CD4-positive, alpha-beta T cell treated with Interleukin-6 at 100 ng/mL for 8 hours (primary cell): ENCODE data around the gene IST1.
A peak's percentile ranks its signal among the peaks of the same experiment; 100 is the strongest.
"Not testable (repeated sequence)": the region's sequence is repeated elsewhere in the genome, so short reads cannot be mapped to it uniquely, and the experiment has no call there.

Experiments
- DNase-seq: peaks from one replicate; pipeline ENCODE4 v3.0.0-alpha.2; 2020; ENCODE audit warnings: mixed read lengths, low spot score

The IST1 gene

DNA sequence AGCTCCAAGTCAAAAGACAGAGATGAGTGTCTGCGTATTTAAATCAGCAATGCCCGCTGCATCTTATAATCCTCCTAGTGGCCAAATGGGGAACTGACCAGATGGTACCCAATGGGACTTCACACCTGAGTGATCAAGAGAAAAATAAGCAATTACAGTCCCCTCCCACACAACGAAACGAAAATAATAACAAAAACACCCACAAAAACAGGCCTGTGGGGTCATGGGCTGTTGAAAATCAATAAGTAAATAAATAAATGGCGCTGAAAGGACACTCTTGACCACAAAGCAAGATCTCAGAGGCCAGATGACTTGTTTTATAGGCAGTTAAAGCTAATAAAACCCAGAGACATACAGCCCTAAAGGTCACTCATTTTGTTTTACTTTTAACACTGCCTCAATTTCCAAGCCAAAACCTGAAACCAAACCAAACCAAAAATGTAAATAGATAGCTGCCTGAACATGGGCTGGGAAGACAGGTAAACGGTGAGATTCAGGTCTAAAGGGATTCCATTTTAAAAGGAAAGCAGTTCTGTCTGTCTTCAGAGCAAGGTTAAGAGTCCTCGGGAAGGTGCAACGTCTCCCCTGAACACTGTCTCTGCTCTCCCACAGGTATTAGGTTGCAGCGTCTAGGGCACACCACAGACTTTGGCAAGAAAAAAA is 12.7 kb upstream of the IST1 start:
- DNase-seq: peak; percentile 84

DNA sequence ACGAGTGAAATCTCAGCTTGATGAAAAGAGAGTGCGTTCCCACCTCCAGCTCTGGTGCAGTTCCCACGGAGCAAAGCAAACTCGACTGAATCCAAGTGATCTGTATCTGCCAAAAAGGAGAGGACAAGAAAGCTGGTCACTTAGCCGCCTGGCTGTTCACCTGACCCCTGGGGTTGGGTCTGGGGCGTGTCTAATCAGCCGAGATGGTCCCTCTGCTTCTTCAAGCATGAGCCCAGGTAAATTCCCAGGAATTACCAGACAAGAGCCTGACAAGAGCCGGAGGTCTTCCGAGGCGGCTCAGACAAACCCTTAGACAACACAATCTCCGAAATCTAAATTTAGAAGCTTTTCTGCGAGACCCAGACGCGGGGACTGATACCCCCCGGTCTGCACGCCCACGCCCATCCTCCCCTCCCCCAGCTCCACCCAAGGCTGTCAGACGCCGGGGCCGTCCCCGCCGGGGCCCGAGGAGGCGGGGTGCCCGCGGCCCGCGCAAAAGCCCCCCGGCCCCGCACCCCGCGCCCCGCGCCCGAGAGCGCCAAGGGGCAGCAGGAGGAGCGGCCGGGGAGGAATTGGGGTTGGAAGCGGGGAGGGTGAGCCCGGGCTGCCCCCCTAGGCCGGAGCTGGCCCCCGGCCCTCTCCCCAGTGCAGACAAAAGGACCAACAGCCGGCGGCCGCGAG is 12.0 kb upstream of the IST1 start:
- peak; percentile 36 for DNase-seq

DNA sequence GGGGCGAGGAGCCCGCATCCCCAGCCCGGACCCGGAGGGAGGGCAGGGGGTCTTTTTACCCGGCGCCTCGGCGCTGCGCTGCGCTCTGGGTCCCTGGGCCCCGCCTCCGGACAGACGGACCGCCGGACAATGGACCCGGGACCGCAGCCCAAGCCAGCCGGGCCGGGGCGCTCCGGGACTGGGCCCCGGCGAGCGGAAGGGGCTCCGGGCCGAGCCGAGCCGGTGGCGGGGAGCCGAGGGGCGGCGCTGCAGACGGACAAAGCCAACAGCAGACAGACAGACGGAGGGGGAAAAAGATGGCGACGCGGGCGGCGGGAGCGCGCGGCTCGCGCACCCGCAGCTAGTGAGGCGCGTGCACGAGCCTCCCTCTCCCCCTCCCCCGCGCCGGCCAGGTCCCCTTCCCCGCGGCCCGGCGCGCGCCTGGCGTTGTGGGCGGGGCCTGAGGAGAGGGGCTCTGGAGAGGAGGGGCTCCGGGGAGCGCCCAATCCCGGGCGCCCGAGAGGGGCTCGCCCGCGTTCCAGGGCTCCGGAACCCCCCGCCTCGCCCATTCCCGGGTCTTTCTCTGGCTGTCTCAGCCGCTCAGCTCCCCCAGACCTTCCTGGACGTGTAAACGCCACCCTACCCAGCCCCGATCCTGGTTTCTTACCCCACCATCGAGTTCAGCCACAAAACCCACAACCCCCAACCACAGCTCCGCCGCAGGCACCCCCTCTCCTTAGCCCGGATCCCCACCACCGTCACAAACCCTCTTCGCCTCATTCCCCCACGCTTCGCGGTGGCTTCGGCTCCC is 11.3 kb upstream of the IST1 start, which contains the start of gene ZNF821:
Gene ZNF821 (minus strand): TSS at position 334 of the 790 bp plus-strand sequence. CDS start 4,236 bp downstream, outside the sequence.
- peak; percentile 62 for DNase-seq

DNA sequence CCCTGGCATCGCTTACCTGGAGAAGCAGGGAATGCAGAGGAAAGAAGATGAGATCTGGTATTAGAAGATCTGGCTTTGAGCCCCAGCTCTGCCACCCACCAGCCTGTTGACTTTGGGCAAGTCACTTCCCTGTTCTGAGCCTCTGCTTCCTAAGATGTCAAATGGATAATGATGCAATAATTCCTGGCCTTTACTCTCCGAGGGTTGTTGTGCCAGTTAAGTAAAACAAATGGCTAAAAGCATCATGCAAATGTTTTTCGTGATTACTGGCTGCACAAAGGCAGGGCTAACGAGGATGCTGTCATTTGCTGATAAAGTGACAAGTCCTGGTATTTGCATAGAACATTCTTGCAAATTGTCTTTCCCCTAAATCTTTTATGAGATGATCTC is 10.1 kb upstream of the IST1 start:
- no peak for DNase-seq

DNA sequence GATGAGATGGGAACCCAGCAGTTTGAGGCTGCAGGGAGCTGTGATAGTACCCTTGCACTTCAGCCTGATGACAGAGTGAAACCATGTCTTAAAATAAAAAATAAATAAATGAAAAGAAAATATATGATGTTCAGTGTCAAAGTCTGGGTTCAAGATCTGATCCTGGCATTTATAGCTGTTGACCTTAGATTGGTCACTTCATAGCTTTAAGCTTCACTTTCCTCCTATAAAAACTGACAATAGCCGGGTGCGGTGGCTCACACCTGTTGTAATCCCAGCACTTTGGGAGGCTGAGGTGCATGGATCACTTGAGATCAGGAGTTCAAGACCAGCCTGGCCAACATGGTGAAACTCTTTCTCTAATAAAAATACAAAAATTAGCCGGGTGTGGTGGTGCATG is 6.2 kb upstream of the IST1 start:
- no peak for DNase-seq

DNA sequence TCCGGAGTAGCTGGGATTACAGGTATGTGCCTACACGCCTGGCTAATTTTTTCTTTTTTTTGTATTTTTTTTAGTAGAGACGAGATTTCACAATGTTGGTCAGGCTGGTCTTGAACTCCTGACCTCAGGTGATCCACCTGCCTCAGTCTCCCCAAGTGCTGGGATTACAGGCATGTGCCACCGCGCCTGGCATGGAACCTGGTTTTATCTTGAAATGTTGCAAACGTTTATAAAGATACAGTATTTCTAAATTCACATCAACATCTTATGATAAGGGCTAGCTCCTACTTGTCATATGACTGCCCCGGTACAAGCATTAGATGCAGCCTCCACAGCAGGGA is 1.5 kb upstream of the IST1 start:
- DNase-seq: no peak

DNA sequence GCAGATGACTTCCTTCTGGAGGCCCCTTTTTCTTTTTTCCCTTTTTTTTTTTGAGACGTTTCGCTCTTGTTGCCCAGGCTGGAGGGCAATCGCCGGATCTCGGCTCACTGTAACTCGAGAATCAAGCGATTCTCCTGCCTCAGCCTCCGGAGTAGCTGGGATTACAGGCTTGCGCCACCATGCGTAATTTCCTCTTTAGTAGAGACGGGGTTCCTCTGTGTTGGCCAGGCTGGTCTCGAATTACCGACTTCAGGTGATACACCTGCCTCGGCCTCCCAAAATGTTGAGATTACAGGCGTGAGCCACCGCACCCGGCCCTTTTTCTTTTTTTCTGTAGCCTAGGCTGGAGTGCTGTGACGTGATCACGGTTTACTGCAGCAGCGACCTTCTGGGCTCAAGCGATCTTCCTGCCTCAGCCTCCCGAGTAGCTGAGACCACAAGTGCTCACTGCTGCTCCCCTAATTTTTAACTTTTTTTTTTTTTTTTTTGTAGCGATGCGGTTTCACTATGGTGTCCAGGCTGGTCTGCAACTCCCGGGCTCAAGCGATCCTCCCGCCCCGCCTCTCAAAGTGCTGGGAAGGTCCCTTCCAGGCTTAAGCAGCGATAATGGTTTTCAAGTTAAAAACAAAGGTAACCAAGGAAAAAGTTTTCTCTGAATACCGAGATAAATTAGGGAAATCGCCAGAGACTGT is 956 bp upstream of the IST1 start:
- DNase-seq: peak; percentile 44

DNA sequence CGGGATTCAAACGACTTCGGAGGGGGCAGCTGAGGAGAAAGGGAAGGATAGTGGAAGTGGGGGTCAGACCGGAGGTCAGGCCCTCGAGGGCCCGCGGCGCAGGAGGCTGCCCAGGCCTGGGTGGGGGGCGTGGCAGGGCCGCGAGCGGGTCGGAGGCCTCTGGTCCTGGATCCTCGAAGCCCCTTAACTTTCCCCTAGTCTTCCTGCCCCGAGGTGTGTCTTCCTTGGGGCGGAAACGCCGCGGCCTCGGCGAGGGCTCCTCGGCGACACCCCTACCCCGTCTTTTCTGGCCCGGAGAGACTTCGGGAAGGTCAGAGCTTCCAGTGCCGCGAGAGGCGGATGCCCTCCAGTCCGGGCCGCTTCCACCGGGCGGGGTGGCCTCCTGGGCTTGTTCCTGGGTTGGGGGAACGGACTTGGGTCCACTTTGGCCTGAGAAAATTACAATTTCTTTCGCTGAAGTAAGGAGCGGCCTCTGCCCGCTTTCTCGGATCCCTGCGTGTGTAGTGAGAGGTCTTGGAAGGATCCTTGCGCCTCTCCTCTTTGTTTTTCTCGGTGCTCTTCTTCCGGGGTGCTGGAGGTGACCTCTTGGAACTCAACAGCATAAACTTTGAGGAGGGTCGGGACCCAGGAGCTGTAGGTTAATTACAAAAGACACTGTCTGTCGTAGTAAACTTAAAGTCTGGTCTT is 491 bp downstream of the IST1 start:
- DNase-seq: peak; percentile 22

DNA sequence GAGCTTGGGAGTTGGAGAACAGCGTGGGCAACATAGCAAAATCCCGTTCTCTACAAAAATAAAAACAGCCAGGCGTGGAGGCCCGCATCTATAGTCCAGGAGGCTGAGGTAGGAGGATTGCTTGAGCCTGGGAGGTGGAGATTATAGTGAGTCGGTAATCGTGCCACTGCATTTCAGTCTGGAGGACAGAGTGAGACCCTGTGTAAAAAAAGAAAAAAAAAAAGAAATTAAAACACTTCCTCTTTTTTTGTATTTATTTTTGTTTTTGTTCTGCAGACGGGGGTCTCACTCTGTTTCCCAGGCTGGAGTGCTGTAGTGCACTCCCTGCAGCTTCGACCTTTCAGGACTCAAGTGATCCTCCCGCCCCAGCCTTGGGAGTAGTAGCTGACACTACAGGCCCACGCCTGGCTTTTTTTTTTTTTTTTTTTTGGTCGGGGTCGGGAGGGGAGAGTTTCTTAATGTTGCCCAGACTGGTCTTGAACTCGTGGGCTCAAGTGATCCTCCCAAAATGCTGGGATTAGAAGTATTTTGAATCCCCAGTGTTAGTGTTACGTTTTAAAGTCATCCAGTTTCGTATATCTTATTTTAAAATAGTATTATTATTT is 1.5 kb downstream of the IST1 start:
- no peak for DNase-seq

DNA sequence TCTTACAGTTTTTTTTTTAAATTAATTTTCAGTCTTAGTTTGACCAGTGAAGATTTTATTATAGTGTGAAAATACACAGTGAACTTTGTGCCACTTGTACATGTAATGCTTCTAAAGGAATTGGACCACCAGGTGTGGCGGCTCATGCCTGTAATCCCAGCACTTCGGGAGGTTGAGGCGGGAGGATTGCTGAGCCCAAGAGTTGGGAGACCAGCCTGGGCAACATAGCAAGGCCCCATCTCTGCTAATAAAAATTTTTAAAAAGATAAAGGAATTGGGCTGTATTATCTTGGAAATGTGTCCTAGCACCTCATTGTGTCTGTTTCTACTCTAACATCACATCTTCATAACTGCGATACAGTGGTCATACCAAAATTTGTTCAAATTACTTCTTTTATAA is 3.8 kb downstream of the IST1 start:
- no peak for DNase-seq

DNA sequence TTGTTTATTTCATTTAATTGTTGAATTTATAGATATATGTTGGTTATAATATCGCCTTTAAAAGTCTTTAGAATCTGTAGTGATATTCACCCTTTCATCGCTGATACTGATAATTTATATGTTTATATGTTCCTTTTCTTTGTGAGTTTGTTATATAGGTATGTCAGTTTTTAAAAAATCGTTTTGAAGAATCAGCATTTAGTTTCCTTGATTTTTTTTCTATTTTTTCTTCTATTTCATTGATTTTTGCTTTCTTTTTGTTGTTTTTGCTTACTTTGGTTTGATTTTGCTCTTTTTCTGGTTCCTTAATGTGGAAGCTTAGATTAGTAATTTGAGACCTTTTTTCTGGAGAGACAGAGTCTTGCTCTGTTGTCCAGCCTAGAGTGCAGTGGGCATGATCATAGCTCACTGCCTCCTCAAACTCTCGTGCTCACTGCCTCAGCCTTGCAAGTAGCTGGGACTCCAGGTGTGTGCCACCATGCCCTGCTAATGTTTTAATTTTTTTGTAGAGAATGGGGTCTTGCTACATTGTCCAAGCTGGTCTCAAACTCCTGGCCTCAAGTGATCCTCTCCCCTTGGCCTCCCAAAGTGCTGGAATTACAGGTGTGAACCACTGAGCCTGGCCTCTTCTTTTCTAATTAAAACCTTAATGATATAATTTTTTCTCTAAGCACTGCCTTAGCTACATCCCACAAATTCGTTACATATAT is 7.5 kb downstream of the IST1 start:
- no peak for DNase-seq

DNA sequence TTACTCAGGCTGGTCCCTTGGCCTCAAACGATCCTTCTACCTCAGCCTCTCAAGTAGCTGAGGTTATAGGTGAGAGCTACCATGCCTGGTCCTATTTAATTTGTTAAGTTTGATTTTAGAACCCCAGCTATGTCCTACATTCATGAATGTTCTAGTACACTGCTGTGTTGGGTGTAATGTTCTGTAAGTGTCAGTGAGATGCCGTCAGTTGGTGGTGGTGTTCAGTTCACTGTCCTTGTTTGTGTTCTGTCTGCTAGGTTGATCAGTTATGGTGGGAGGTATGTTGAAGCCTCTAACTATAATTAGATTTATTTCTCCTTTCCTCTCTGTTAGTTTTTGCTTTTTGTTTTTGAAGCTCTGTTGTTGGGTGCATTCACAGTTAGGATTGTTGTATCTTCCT is 8.3 kb downstream of the IST1 start:
- DNase-seq: no peak

DNA sequence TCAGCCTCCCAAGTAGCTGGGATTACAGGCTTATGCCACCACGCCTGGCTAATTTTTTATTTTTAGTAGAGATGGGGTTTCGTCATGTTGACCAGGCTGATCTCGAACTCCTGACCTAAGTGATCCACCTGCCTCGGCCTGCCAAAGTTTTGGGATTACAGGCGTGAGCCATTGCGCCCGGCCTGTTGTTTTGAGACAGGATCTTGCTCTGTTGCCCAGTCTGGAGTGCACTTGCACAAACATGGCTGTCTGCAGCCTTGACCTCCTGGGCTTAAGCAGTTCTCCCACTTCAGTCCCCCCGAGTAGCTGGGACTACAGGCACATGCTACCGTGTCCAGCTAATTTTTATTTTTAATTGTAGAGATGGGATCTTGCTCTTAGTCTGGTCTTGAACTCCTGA is 8.9 kb downstream of the IST1 start:
- DNase-seq: no peak

DNA sequence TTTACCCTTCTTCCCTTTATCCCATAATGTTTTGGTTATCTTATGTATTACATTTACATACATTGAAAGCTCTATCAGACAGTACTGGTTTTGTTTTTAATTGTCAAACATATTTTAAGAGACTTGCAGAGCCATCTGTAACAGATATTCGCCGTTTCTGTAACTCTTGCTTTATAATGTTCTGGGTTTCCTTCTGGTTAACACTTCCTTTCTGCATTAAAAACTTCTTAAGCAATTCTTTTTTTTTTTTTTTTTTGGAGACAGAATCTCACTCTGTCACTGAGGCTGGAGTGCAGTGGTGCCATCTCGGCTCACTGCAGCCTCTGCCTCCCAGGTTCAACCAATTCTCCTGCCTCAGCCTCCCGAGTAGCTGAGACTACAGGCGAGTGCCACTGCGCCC is 10.4 kb downstream of the IST1 start:
- not testable (repeated sequence) for DNase-seq

DNA sequence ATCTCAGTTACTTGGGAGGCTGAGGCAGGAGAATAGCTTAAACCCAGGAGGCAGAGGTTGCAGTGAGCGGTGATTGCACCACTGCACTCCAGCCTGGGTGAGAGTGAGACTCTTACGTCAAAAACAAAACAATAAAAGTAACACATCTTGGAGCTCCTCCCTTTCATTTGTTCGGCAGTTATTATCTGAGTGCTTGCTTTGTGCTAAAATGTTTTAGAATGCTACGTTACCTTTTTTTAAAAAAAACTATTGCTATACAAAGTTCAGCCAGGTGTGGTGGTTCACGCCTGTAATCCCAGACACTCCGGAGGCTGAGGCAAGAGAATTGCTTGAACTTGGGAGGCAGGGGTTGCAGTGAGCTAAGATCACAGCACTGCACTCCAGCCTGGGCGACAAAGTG is 15.8 kb downstream of the IST1 start:
- DNase-seq: no peak

DNA sequence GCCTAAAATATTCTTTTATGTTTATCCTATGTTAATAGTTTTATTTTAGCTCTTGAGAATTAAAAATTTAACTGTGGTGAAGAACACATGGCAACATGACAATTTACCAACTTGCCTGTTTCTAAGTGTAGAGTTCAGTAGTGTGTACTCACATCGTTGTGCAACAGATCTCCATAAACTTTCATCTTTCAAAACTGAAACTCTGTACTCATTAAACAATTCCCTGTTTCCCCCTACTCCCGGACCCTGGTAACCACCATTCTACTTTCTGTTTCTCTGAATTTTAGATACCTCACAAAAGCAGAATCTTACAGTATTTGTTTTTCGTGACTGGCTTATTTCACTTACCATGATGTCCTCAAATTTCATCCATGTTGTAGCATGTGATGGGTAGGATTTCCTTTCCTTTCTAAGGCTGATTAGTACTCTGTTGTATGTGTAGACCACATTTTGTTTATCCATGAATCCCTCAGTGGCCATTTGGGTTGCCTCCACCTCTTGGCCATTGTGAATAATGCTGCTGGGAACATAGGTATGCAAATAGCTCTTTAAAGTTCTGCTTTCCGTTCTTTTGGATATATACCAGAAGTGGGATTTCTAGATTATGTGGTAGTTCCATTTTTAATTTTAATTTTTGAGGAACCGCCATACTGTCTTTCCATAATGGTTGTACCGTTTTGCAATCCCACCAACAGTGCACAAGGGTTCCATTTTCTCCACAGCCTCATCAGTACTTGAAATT is 17.4 kb downstream of the IST1 start:
- no peak for DNase-seq

DNA sequence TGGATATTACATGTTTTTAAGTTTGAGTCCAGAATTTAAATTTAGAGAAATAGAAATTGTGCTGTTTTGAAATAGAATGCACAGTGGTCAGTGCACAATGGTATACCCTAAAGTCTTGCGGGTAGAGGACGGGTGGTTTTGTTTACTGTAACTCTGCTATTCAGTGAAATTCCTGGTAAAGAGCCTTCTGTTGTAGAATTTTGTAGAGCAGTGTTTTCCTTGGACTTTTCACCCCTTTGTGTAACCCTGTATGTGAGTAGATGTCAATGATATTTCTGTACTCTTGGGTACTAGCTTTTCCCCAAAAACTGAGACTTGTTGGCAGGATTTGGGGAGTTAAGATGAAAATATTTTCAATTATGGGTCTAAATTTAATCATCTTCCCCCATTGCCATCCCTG is 19.5 kb downstream of the IST1 start:
- DNase-seq: no peak

DNA sequence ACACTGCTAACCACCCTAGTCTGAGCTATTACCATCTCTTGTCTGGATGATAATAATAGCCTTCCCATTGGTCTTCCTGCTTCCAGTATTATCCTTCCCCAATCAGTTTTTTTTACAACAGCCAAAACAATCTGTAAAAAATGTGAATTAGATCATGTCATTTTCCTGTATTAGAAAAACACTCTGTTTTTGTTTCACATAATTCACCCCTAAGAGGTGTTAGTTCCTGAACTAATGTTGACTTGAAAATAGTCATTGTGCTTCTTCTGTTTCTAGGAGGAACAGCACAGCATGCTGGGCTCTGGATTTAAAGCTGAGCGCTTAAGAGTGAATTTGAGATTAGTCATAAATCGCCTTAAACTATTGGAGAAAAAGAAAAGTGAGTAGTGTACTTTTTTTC is 20.0 kb downstream of the IST1 start:
- DNase-seq: no peak

DNA sequence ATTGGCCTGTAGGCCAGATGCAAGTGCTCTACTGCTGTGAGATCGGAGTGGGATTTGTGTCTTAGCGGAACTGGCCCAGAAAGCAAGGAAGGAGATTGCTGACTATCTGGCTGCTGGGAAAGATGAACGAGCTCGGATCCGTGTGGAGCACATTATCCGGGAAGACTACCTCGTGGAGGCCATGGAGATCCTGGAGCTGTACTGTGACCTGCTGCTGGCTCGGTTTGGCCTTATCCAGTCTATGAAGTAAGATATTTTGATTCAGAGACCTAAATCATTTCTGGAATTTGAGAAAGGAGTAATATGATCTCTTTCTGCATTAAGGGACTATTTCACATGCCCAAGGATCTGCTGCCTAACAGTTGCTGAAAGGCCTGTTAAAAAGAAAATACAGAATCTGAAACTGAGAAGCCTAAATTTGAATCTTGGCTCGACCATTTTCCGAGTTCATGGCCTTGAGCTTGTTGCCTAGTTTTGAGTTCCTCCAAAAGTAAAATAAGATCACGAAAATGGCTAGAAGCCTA is 21.1 kb downstream of the IST1 start:
- no peak for DNase-seq

DNA sequence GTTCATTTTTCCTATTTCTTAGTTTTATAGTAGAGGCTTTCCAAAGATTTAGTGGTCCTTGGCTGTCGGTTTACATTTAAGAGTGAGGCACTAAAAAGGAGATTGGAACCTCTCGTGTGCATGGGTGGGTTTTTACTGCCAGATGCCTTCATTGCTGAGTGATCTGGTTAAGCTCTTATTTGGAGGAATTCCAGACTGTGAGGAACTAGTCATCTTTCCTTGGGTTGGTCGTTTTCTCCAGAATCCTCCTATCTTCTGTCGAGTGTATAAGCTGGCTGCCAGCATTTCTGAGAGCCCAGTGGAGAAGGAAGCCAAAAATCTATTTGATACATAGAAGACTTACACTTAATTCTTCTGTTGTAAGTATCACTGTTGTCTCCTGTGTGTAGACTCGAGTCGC is 22.6 kb downstream of the IST1 start:
- no peak for DNase-seq
